Measurements from ENCODE around the gene FBXW2.

FBXW2 gene

GRCh38 chr9:120830151-120830550, 36.9 kb upstream of the FBXW2 start:
- H3K27me3 ChIP-seq (ENCODE audit: insufficient read depth, poor library complexity, severe bottlenecking) = no peaks in the 10 kb centered on the region
- no peak overlapping the region for H3K27ac ChIP-seq (replicated peaks)
- no peak for TF ChIP-seq SPI1 (IDR thresholded peaks at IDR 0.05; ENCODE audit: borderline replicate concordance, low read depth)
- no peak for TF ChIP-seq GABPA (IDR thresholded peaks at IDR 0.05; ENCODE audit: low read depth)
- TF ChIP-seq POLR2AphosphoS5 (IDR thresholded peaks at IDR 0.05; ENCODE audit: low read depth) = no peak
- TF ChIP-seq CTCF (IDR thresholded peaks at IDR 0.05; ENCODE audit: insufficient read depth, low read length) = no peak
- TF ChIP-seq REST (IDR thresholded peaks at IDR 0.05; ENCODE audit: insufficient replicate concordance, low read depth) = no peak
- H3K4me3 ChIP-seq (replicated peaks; ENCODE audit: insufficient read depth, low read length) = no peak overlapping the region
- no peak for DNase-seq (ENCODE audit: low read depth in 1 of 2, low spot score in 1 of 2)

- H3K4me3 ChIP-seq (replicated peaks; ENCODE audit: insufficient read depth, low read length) = no peak overlapping the region
- no peak for TF ChIP-seq REST (IDR thresholded peaks at IDR 0.05; ENCODE audit: insufficient replicate concordance, low read depth)
- no peak for TF ChIP-seq SPI1 (IDR thresholded peaks at IDR 0.05; ENCODE audit: borderline replicate concordance, low read depth)
- no peak for TF ChIP-seq POLR2AphosphoS5 (IDR thresholded peaks at IDR 0.05; ENCODE audit: low read depth)
- TF ChIP-seq CTCF (IDR thresholded peaks at IDR 0.05; ENCODE audit: insufficient read depth, low read length) = no peak
- no peak for TF ChIP-seq GABPA (IDR thresholded peaks at IDR 0.05; ENCODE audit: low read depth)
- no peak for DNase-seq (ENCODE audit: low read depth in 1 of 2, low spot score in 1 of 2)
- H3K27ac ChIP-seq (replicated peaks) = no peak overlapping the region
- H3K27me3 ChIP-seq (ENCODE audit: insufficient read depth, poor library complexity, severe bottlenecking) = no peaks in the 10 kb centered on the region
Observed at GRCh38 chr9:120829650-120830049, 36.4 kb upstream of the FBXW2 start.

GRCh38 chr9:120820095-120820494, 26.9 kb upstream of the FBXW2 start:
- H3K27ac ChIP-seq (replicated peaks) = no peak overlapping the region
- TF ChIP-seq CTCF (IDR thresholded peaks at IDR 0.05; ENCODE audit: insufficient read depth, low read length) (no peak), POLR2AphosphoS5 (IDR thresholded peaks at IDR 0.05; ENCODE audit: low read depth) (no peak), GABPA (IDR thresholded peaks at IDR 0.05; ENCODE audit: low read depth) (no peak), REST (IDR thresholded peaks at IDR 0.05; ENCODE audit: insufficient replicate concordance, low read depth) (no peak), SPI1 (IDR thresholded peaks at IDR 0.05; ENCODE audit: borderline replicate concordance, low read depth) (no peak)
- no peaks in the 10 kb centered on the region for H3K27me3 ChIP-seq (ENCODE audit: insufficient read depth, poor library complexity, severe bottlenecking)
- H3K4me3 ChIP-seq (replicated peaks; ENCODE audit: insufficient read depth, low read length) = no peak overlapping the region
- DNase-seq (ENCODE audit: low read depth in 1 of 2, low spot score in 1 of 2) = no peak

Data from HL-60 (cell line).